WTC11 (cell line): Measurements from ENCODE around the gene CPVL. TPM values are rescaled to one million over a fixed set of nuclear protein-coding genes. Genes with fewer than 3 reads are reported as not detected.
A peak's percentile ranks its signal among the peaks of the same experiment; 100 is the strongest.

Source experiments
- ATF1 ChIP-seq: sonication (generic); formaldehyde crosslinking; IDR thresholded peaks from 2 replicates; pipeline ENCODE4 v1.8.1; 2023; ENCODE audit warnings: mild to moderate bottlenecking, moderate library complexity, missing genetic modification reagents
- CREB1 ChIP-seq: sonication (generic); formaldehyde crosslinking; IDR thresholded peaks from 2 replicates; pipeline ENCODE4 v1.8.0; 2023; ENCODE audit warnings: mild to moderate bottlenecking, missing genetic modification reagents
- ELF4 ChIP-seq: sonication (generic); formaldehyde crosslinking; IDR thresholded peaks from 2 replicates; pipeline ENCODE4 v1.8.1; 2022; ENCODE audit warnings: low read depth, mild to moderate bottlenecking, moderate library complexity, missing genetic modification reagents
- ETV6 ChIP-seq: sonication (generic); formaldehyde crosslinking; IDR thresholded peaks from 2 replicates; pipeline ENCODE4 v1.8.1; 2022; ENCODE audit warnings: mild to moderate bottlenecking, missing genetic modification reagents
- FOXP1 ChIP-seq: sonication (generic); formaldehyde crosslinking; IDR thresholded peaks from 2 replicates; pipeline ENCODE4 v1.8.0; 2022; ENCODE audit warnings: missing genetic modification reagents, mild to moderate bottlenecking, moderate library complexity, borderline replicate concordance
- JAZF1 ChIP-seq: fragments of 250-450 bp; sonication (Bioruptor Pico); IDR thresholded peaks from 2 replicates; pipeline ENCODE4 v1.9.0; 2021; ENCODE audit warnings: moderate library complexity, mild to moderate bottlenecking, inconsistent platforms
- MYBL2 ChIP-seq: sonication (generic); formaldehyde crosslinking; IDR thresholded peaks from 2 replicates; pipeline ENCODE4 v1.8.1; 2023; ENCODE audit warnings: mild to moderate bottlenecking, moderate library complexity, missing genetic modification reagents
- NFATC4 ChIP-seq: fragments of 250-450 bp; sonication (Bioruptor Pico); IDR thresholded peaks from 2 replicates; pipeline ENCODE4 v1.9.0; 2021; ENCODE audit warnings: mild to moderate bottlenecking
- NR3C1 ChIP-seq: sonication (generic); formaldehyde crosslinking; conservative IDR thresholded peaks from 2 replicates; pipeline ENCODE4 v1.8.1; 2023; ENCODE audit warnings: low read depth, mild to moderate bottlenecking, missing genetic modification reagents
- RELA ChIP-seq: sonication (generic); formaldehyde crosslinking; IDR thresholded peaks from 2 replicates; pipeline ENCODE4 v1.8.1; 2022; ENCODE audit warnings: missing genetic modification reagents, mild to moderate bottlenecking, borderline replicate concordance
- RORB ChIP-seq: fragments of 250-450 bp; sonication (Bioruptor Pico); IDR thresholded peaks from 2 replicates; pipeline ENCODE4 v1.9.0; 2021; ENCODE audit warnings: mild to moderate bottlenecking
- SMAD4 ChIP-seq: sonication (generic); formaldehyde crosslinking; IDR thresholded peaks from 2 replicates; pipeline ENCODE4 v1.8.0; 2022; ENCODE audit warnings: mild to moderate bottlenecking, missing genetic modification reagents
- SP1 ChIP-seq: sonication (generic); formaldehyde crosslinking; conservative IDR thresholded peaks from 2 replicates; pipeline ENCODE4 v1.8.1; 2022; ENCODE audit warnings: missing genetic modification reagents
- TEAD1 ChIP-seq: sonication (generic); formaldehyde crosslinking; IDR thresholded peaks from 2 replicates; pipeline ENCODE4 v1.8.0; 2022; ENCODE audit warnings: mild to moderate bottlenecking, missing genetic modification reagents
- ZNF416 ChIP-seq: fragments of 250-450 bp; sonication (Bioruptor Pico); IDR thresholded peaks from 2 replicates; pipeline ENCODE4 v1.9.0; 2021; ENCODE audit warnings: mild to moderate bottlenecking, inconsistent platforms
- total RNA-seq: library from RNA; stranded (reverse); gene quantifications from 3 replicates; pipeline ENCODE4 v1.2.3, GENCODE V29; 2021
- TF ChIP-seq, protein P1 (sequence below): sonication (generic); formaldehyde crosslinking; IDR thresholded peaks from 2 replicates; pipeline ENCODE4 v1.8.1; 2023; ENCODE audit warnings: mild to moderate bottlenecking, missing genetic modification reagents
- TF ChIP-seq, protein P2 (sequence below): sonication (generic); formaldehyde crosslinking; IDR thresholded peaks from 2 replicates; pipeline ENCODE4 v1.8.1; 2022; ENCODE audit warnings: mild to moderate bottlenecking, moderate library complexity, missing genetic modification reagents
- TF ChIP-seq, protein P3 (sequence below): sonication (generic); formaldehyde crosslinking; IDR thresholded peaks from 2 replicates; pipeline ENCODE4 v1.8.0; 2023; ENCODE audit warnings: mild to moderate bottlenecking, missing genetic modification reagents
- TF ChIP-seq, protein P4 (sequence below): sonication (generic); formaldehyde crosslinking; IDR thresholded peaks from 2 replicates; pipeline ENCODE4 v1.8.0; 2022; ENCODE audit warnings: mild to moderate bottlenecking, missing genetic modification reagents
- TF ChIP-seq, protein P5 (sequence below): fragments of 250-450 bp; sonication (Bioruptor Pico); IDR thresholded peaks from 2 replicates; pipeline ENCODE4 v1.9.0; 2021; ENCODE audit warnings: mild to moderate bottlenecking, borderline replicate concordance
- TF ChIP-seq, protein P6 (sequence below): fragments of 250-450 bp; sonication (Bioruptor Pico); IDR thresholded peaks from 2 replicates; pipeline ENCODE4 v1.9.0; 2021; ENCODE audit warnings: mild to moderate bottlenecking
- TF ChIP-seq, protein P7 (sequence below): sonication (generic); formaldehyde crosslinking; conservative IDR thresholded peaks from 2 replicates; pipeline ENCODE4 v1.8.1; 2022; ENCODE audit warnings: mild to moderate bottlenecking, missing genetic modification reagents
- TF ChIP-seq, protein P8 (sequence below): sonication (generic); formaldehyde crosslinking; IDR thresholded peaks from 2 replicates; pipeline ENCODE4 v1.8.0; 2023; ENCODE audit warnings: missing genetic modification reagents, mild to moderate bottlenecking, borderline replicate concordance

CPVL gene
- total RNA-seq, 1 experiment from 2014 or later, result 34.2 TPM

DNA sequence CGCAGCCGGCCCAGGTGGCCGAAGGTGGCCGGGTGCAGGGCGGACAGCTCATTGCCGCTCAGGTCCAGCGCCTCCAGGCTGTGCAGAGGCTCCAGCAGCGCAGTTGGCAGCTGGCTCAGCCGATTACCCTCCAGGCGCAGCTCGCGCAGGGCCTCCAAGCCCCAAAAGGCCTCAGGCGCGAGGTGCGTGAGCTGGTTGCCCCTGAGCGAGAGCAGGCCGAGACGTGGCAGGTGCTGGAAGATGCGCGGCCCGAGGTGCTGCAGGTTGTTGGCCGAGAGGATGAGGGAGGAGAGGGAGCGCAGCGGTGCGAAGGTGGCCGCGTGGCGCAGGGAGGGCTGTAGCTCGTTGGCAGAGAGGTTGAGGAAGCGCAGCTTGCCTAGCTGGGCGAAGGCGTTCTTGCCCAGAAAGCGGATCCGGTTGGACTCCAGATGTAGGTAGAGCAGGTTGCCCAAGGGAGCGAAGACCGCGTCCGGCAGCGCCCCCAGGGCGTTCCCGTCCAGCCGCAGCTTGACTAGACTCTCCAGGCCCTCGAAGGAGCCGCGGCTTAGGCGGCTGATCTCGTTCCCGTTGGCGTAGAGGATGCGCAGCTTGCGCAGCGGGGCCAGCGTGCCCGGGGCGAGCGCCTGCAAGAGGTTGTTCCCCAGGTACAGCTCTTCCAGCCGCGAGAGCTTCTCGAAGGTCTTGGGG is 189.1 kb downstream of the CPVL start (continued):
- no peak for TF ChIP-seq ETV6 (CRISPR knock-in tag)
- TF ChIP-seq NR3C1 (CRISPR knock-in tag), result no peak
- TF ChIP-seq JAZF1 (CRISPR knock-in tag), result no peak
- TF ChIP-seq, protein P1, sequence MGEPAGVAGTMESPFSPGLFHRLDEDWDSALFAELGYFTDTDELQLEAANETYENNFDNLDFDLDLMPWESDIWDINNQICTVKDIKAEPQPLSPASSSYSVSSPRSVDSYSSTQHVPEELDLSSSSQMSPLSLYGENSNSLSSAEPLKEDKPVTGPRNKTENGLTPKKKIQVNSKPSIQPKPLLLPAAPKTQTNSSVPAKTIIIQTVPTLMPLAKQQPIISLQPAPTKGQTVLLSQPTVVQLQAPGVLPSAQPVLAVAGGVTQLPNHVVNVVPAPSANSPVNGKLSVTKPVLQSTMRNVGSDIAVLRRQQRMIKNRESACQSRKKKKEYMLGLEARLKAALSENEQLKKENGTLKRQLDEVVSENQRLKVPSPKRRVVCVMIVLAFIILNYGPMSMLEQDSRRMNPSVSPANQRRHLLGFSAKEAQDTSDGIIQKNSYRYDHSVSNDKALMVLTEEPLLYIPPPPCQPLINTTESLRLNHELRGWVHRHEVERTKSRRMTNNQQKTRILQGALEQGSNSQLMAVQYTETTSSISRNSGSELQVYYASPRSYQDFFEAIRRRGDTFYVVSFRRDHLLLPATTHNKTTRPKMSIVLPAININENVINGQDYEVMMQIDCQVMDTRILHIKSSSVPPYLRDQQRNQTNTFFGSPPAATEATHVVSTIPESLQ, result no peak
- TF ChIP-seq, protein P2, sequence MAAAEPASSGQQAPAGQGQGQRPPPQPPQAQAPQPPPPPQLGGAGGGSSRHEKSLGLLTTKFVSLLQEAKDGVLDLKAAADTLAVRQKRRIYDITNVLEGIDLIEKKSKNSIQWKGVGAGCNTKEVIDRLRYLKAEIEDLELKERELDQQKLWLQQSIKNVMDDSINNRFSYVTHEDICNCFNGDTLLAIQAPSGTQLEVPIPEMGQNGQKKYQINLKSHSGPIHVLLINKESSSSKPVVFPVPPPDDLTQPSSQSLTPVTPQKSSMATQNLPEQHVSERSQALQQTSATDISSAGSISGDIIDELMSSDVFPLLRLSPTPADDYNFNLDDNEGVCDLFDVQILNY (CRISPR knock-in tag), result no peak
- TF ChIP-seq, protein P3, sequence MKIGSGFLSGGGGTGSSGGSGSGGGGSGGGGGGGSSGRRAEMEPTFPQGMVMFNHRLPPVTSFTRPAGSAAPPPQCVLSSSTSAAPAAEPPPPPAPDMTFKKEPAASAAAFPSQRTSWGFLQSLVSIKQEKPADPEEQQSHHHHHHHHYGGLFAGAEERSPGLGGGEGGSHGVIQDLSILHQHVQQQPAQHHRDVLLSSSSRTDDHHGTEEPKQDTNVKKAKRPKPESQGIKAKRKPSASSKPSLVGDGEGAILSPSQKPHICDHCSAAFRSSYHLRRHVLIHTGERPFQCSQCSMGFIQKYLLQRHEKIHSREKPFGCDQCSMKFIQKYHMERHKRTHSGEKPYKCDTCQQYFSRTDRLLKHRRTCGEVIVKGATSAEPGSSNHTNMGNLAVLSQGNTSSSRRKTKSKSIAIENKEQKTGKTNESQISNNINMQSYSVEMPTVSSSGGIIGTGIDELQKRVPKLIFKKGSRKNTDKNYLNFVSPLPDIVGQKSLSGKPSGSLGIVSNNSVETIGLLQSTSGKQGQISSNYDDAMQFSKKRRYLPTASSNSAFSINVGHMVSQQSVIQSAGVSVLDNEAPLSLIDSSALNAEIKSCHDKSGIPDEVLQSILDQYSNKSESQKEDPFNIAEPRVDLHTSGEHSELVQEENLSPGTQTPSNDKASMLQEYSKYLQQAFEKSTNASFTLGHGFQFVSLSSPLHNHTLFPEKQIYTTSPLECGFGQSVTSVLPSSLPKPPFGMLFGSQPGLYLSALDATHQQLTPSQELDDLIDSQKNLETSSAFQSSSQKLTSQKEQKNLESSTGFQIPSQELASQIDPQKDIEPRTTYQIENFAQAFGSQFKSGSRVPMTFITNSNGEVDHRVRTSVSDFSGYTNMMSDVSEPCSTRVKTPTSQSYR (CRISPR knock-in tag), result 0 out of 2 replicates have a peak, but pooled peaks have one; percentile 32
- no peak for TF ChIP-seq NFATC4 (CRISPR knock-in tag)
- TF ChIP-seq, protein P4, sequence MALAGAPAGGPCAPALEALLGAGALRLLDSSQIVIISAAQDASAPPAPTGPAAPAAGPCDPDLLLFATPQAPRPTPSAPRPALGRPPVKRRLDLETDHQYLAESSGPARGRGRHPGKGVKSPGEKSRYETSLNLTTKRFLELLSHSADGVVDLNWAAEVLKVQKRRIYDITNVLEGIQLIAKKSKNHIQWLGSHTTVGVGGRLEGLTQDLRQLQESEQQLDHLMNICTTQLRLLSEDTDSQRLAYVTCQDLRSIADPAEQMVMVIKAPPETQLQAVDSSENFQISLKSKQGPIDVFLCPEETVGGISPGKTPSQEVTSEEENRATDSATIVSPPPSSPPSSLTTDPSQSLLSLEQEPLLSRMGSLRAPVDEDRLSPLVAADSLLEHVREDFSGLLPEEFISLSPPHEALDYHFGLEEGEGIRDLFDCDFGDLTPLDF (CRISPR knock-in tag), result no peak
- TF ChIP-seq, protein P5, sequence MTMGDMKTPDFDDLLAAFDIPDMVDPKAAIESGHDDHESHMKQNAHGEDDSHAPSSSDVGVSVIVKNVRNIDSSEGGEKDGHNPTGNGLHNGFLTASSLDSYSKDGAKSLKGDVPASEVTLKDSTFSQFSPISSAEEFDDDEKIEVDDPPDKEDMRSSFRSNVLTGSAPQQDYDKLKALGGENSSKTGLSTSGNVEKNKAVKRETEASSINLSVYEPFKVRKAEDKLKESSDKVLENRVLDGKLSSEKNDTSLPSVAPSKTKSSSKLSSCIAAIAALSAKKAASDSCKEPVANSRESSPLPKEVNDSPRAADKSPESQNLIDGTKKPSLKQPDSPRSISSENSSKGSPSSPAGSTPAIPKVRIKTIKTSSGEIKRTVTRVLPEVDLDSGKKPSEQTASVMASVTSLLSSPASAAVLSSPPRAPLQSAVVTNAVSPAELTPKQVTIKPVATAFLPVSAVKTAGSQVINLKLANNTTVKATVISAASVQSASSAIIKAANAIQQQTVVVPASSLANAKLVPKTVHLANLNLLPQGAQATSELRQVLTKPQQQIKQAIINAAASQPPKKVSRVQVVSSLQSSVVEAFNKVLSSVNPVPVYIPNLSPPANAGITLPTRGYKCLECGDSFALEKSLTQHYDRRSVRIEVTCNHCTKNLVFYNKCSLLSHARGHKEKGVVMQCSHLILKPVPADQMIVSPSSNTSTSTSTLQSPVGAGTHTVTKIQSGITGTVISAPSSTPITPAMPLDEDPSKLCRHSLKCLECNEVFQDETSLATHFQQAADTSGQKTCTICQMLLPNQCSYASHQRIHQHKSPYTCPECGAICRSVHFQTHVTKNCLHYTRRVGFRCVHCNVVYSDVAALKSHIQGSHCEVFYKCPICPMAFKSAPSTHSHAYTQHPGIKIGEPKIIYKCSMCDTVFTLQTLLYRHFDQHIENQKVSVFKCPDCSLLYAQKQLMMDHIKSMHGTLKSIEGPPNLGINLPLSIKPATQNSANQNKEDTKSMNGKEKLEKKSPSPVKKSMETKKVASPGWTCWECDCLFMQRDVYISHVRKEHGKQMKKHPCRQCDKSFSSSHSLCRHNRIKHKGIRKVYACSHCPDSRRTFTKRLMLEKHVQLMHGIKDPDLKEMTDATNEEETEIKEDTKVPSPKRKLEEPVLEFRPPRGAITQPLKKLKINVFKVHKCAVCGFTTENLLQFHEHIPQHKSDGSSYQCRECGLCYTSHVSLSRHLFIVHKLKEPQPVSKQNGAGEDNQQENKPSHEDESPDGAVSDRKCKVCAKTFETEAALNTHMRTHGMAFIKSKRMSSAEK (CRISPR knock-in tag), result no peak
- TF ChIP-seq, protein P6, sequence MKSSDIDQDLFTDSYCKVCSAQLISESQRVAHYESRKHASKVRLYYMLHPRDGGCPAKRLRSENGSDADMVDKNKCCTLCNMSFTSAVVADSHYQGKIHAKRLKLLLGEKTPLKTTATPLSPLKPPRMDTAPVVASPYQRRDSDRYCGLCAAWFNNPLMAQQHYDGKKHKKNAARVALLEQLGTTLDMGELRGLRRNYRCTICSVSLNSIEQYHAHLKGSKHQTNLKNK (CRISPR knock-in tag), result no peak
- no peak for TF ChIP-seq TEAD1 (CRISPR knock-in tag)
- TF ChIP-seq RELA, result no peak
- TF ChIP-seq MYBL2 (CRISPR knock-in tag), result peak; percentile 44; the same call in 1 of the 2 replicates
- TF ChIP-seq ATF1 (CRISPR knock-in tag), result no peak
- TF ChIP-seq ELF4 (CRISPR knock-in tag), result no peak
- no peak for TF ChIP-seq SMAD4 (CRISPR knock-in tag)
- TF ChIP-seq SP1, result peak; percentile 19; the same call in 1 of the 2 replicates
- TF ChIP-seq RORB (CRISPR knock-in tag), result no peak
- no peak for TF ChIP-seq CREB1
- TF ChIP-seq, protein P7, sequence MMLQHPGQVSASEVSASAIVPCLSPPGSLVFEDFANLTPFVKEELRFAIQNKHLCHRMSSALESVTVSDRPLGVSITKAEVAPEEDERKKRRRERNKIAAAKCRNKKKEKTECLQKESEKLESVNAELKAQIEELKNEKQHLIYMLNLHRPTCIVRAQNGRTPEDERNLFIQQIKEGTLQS, result no peak
- no peak for TF ChIP-seq ZNF416 (CRISPR knock-in tag)
- TF ChIP-seq FOXP1 (CRISPR knock-in tag), result peak; percentile 62
- TF ChIP-seq, protein P8, sequence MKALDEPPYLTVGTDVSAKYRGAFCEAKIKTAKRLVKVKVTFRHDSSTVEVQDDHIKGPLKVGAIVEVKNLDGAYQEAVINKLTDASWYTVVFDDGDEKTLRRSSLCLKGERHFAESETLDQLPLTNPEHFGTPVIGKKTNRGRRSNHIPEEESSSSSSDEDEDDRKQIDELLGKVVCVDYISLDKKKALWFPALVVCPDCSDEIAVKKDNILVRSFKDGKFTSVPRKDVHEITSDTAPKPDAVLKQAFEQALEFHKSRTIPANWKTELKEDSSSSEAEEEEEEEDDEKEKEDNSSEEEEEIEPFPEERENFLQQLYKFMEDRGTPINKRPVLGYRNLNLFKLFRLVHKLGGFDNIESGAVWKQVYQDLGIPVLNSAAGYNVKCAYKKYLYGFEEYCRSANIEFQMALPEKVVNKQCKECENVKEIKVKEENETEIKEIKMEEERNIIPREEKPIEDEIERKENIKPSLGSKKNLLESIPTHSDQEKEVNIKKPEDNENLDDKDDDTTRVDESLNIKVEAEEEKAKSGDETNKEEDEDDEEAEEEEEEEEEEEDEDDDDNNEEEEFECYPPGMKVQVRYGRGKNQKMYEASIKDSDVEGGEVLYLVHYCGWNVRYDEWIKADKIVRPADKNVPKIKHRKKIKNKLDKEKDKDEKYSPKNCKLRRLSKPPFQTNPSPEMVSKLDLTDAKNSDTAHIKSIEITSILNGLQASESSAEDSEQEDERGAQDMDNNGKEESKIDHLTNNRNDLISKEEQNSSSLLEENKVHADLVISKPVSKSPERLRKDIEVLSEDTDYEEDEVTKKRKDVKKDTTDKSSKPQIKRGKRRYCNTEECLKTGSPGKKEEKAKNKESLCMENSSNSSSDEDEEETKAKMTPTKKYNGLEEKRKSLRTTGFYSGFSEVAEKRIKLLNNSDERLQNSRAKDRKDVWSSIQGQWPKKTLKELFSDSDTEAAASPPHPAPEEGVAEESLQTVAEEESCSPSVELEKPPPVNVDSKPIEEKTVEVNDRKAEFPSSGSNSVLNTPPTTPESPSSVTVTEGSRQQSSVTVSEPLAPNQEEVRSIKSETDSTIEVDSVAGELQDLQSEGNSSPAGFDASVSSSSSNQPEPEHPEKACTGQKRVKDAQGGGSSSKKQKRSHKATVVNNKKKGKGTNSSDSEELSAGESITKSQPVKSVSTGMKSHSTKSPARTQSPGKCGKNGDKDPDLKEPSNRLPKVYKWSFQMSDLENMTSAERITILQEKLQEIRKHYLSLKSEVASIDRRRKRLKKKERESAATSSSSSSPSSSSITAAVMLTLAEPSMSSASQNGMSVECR (CRISPR knock-in tag), result 0 out of 2 replicates have a peak, but pooled peaks have one; percentile 67
